ENCODE results near the gene GPLD1. TPM values are rescaled to one million over a fixed set of nuclear protein-coding genes. Genes with fewer than 3 reads are reported as not detected.

GPLD1 gene
- total and polyA plus RNA-seq, 8 donors, result 0.27 to 1.2 (median 0.93) TPM

DNA sequence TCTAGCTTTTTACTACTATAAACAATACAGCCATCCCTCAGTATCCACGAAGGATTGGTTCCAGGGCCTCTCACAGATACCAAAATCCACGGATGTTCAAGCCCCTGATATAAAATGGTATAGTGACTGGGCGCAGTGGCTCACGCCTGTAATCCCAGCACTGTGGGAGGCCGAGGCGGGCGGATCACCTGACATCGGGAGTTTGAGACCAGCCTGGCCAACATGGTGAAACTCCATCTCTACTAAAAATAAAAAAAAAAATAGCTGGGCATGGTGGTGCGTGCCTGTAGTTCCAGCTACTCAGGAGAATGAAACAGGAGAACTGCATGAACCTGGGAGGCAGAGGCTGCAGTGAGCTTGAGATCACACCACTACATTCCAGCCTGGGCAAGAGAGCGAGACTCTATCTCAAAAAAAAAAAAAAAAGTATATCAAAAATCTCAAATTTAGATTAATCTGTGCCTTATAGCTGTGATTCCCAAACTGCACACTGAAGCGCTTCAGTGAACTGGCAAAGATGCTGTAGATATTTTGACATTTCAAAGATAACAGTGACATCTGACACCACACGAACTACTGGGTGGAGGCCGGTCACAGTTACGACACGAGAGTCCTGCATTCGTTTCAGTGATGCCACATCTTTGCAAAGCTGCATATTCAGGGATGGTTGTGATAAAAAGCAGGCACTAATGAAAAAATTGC is 48.3 kb downstream of the GPLD1 start:
- intact Hi-C loops (cut with DNase I), result no loop called here
- Histone ChIP-seq H3K4me3 (no peak overlapping the region), H3K27me3 (no peaks in the 10 kb centered on the region), H3K4me1 (no peaks in the 10 kb centered on the region), H3K27ac (no peak overlapping the region), H3K36me3 (no peaks in the 10 kb centered on the region), H3K9me3 (no peaks in the 10 kb centered on the region)
- WGBS, 2 donors, result 82% methylated on average over 16 of the region's 16 CpGs
- FAIRE-seq (no peak), ATAC-seq (no peak), DNase-seq (no peak)
- TF ChIP-seq, protein P1, sequence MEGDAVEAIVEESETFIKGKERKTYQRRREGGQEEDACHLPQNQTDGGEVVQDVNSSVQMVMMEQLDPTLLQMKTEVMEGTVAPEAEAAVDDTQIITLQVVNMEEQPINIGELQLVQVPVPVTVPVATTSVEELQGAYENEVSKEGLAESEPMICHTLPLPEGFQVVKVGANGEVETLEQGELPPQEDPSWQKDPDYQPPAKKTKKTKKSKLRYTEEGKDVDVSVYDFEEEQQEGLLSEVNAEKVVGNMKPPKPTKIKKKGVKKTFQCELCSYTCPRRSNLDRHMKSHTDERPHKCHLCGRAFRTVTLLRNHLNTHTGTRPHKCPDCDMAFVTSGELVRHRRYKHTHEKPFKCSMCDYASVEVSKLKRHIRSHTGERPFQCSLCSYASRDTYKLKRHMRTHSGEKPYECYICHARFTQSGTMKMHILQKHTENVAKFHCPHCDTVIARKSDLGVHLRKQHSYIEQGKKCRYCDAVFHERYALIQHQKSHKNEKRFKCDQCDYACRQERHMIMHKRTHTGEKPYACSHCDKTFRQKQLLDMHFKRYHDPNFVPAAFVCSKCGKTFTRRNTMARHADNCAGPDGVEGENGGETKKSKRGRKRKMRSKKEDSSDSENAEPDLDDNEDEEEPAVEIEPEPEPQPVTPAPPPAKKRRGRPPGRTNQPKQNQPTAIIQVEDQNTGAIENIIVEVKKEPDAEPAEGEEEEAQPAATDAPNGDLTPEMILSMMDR (IDR thresholded peaks at IDR 0.05), result no peak

DNA sequence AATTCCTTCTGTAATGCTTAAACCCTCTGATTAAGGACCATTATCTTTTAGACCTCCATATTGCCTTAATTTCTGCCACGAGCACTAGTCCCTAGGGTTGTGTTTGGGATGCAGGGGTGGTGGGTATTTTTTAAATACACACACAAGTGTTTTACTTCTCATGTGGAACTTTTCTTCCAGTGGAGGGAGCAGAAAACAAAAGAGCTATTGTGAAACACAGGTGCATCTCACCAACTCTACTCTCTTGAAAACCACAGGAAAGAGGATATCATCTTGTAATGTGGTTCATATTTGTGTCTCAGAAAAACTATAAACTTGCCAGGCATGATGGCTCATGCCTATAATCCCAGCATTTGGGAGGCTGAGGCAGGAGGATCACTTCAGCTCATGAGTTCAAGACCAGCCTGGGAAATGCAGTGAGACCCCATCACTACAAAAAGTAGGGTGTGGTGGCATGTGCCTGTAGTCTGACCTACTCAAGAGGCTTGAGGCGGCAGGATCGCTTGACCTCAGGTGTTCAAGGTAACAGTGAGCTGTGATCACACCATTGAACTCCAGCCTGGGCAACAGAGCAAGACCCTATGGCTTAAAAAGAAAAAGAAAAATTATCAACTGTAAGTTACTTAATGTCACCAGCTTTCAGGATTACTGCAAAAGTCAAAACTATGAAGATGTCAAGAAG is 49.4 kb downstream of the GPLD1 start:
- WGBS, 2 donors, result 93 to 95% methylated on average over 3 of the region's 3 CpGs
- DNase-seq (no peak), ATAC-seq (no peak), FAIRE-seq (no peak)
- H3K27ac ChIP-seq, result no peak overlapping the region
- no peak overlapping the region for H3K4me3 ChIP-seq
- no peaks in the 10 kb centered on the region for H3K27me3 ChIP-seq
- H3K4me1 ChIP-seq, result no peaks in the 10 kb centered on the region
- H3K9me3 ChIP-seq, result no peaks in the 10 kb centered on the region
- H3K36me3 ChIP-seq, result no peaks in the 10 kb centered on the region
- intact Hi-C loops (cut with DNase I), result no loop called here
- TF ChIP-seq, protein P1 (IDR thresholded peaks at IDR 0.05), result no peak

DNA sequence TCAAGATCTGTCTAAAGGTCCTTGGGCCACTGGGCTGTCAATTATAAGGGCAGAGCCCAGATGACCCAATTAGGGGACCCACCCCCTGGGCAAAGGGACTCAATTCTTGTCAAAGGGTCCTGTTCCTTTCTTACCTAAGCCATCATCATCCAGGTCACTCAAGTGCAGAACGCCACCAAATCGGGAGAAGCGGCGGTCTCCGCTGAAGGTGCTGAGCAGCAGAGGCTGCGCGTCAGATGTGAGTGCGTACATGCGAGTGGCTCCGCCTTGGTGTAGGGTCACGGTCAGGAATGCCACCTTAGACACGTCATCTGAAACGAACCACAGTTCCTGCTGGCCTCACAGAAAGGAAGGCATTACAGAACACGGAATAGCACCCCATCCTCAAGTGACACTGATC is 52.4 kb downstream of the GPLD1 start:
- intact Hi-C loops (cut with DNase I), result no loop called here
- Histone ChIP-seq H3K27me3 (no peaks in the 10 kb centered on the region), H3K9me3 (no peaks in the 10 kb centered on the region), H3K4me1 (no peaks in the 10 kb centered on the region), H3K36me3 (no peaks in the 10 kb centered on the region), H3K27ac (no peak overlapping the region), H3K4me3 (no peak overlapping the region)
- TF ChIP-seq, protein P1 (IDR thresholded peaks at IDR 0.05), result no peak
- DNase-seq (no peak), ATAC-seq (no peak), FAIRE-seq (no peak)
- 91 to 93% methylated on average over 14 of the region's 14 CpGs for WGBS, 2 donors

- H3K27me3 ChIP-seq, result no peaks in the 10 kb centered on the region
- intact Hi-C loops (cut with DNase I), result no loop called here
- DNase-seq (no peak), ATAC-seq (no peak), FAIRE-seq (no peak)
- TF ChIP-seq, protein P1 (IDR thresholded peaks at IDR 0.05), result no peak
- no peak overlapping the region for H3K27ac ChIP-seq
- no peaks in the 10 kb centered on the region for H3K36me3 ChIP-seq
- no peaks in the 10 kb centered on the region for H3K4me1 ChIP-seq
- 84 to 95% methylated on average over 9 of the region's 9 CpGs for WGBS, 2 donors
- H3K4me3 ChIP-seq, result no peak overlapping the region
- H3K9me3 ChIP-seq, result no peaks in the 10 kb centered on the region
Measured at GRCh38 chr6:24432611-24433010, 56.8 kb downstream of the GPLD1 start.

DNA sequence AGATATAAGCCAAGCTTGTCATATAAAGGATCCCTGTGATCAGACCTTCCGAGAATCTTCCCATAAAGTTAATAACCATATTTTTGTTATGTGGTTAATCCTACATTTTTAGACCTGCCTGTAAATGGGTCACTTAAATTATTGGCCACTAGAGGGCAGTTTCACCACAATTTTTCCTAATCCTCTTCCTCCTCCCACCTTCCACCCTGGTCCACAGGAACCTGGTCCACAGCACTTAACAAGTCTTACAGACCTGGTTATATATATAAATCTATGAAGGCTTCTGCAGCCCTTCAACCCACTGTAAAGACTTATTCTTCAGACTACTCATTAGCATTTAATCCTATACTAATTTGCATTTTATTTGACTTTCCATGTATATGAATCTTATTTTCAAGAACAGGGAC is 58.3 kb downstream of the GPLD1 start:
- FAIRE-seq, result no peak
- TF ChIP-seq, protein P1 (IDR thresholded peaks at IDR 0.05), result peak in 2 of 4 donors; percentile 55 to 56

More for the DNA sequence above, 58.3 kb downstream of the GPLD1 start:
- Histone ChIP-seq H3K4me3 (no peak overlapping the region), H3K9me3 (no peaks in the 10 kb centered on the region), H3K4me1 (no peaks in the 10 kb centered on the region), H3K36me3 (peaks cover 0 to 3% (median 0%) of the 10 kb centered on the region in 3 donors), H3K27ac (no peak overlapping the region), H3K27me3 (no peaks in the 10 kb centered on the region)
- 86 to 91% methylated on average over 1 of the region's 1 CpG for WGBS, 2 donors
- intact Hi-C loops (cut with DNase I), result no loop called here
- ATAC-seq (peak in 3 of 4 donors; percentile 55 to 81 (median 73)), DNase-seq (no peak)
